H9 (cell line): Measurements from ENCODE around the gene TRAF3IP1. TPM values are rescaled to one million over a fixed set of nuclear protein-coding genes. Genes with fewer than 3 reads are reported as not detected.

Source experiments
- DNase-seq: peaks from one replicate; pipeline ENCODE4 v3.0.0-alpha.2; 2017
- H2AFZ ChIP-seq: one replicate; pipeline ENCODE4 v1.6.1; 2013; ENCODE audit warnings: mild to moderate bottlenecking, low read length, control low read depth, moderate library complexity
- H2AK5ac ChIP-seq: 2 replicates; pipeline ENCODE4 v1.6.1; 2013; ENCODE audit warnings: low read length, control low read depth, mixed read lengths; ENCODE audit not compliant: insufficient read length
- H2BK120ac ChIP-seq: one replicate; pipeline ENCODE4 v1.6.1; 2013; ENCODE audit warnings: low read depth, mild to moderate bottlenecking, low read length, control low read depth, inconsistent platforms; ENCODE audit not compliant: poor library complexity, severe bottlenecking
- H2BK12ac ChIP-seq: 2 replicates; pipeline ENCODE4 v1.6.1; 2013; ENCODE audit warnings: low read length, control low read depth, mixed read lengths, low read depth; ENCODE audit not compliant: insufficient read length
- H2BK15ac ChIP-seq: 2 replicates; pipeline ENCODE4 v1.6.1; 2013; ENCODE audit warnings: low read depth, low read length, control low read depth
- H2BK20ac ChIP-seq: one replicate; pipeline ENCODE4 v1.6.1; 2013; ENCODE audit warnings: low read depth, mild to moderate bottlenecking, low read length, control low read depth, inconsistent platforms; ENCODE audit not compliant: poor library complexity, severe bottlenecking
- H2BK5ac ChIP-seq: 2 replicates; pipeline ENCODE4 v1.6.1; 2013; ENCODE audit warnings: low read length, control low read depth, mixed read lengths; ENCODE audit not compliant: insufficient read length
- H3K14ac ChIP-seq: 2 replicates; pipeline ENCODE4 v1.6.1; 2013; ENCODE audit warnings: low read length, control low read depth; ENCODE audit not compliant: insufficient read depth
- H3K18ac ChIP-seq: 2 replicates; pipeline ENCODE4 v1.6.1; 2013; ENCODE audit warnings: low read depth, mild to moderate bottlenecking, mixed read lengths, low read length, control low read depth; ENCODE audit not compliant: insufficient read length
- H3K23ac ChIP-seq: 2 replicates; pipeline ENCODE4 v1.6.1; 2013; ENCODE audit warnings: low read length, control low read depth, mixed read lengths, low read depth; ENCODE audit not compliant: insufficient read length
- H3K23me2 ChIP-seq: 2 replicates; pipeline ENCODE4 v1.6.1; 2013; ENCODE audit warnings: low read depth, mild to moderate bottlenecking, mixed read lengths, low read length, control low read depth; ENCODE audit not compliant: insufficient read length, poor library complexity, severe bottlenecking
- H3K27ac ChIP-seq: 2 replicates; pipeline ENCODE4 v1.5.1; 2013; ENCODE audit warnings: low read length, control low read depth, mixed read lengths, low read depth; ENCODE audit not compliant: insufficient read length
- H3K27me3 ChIP-seq: 2 replicates; pipeline ENCODE4 v1.6.1; 2013; ENCODE audit warnings: low read length, control low read depth, inconsistent platforms; ENCODE audit not compliant: insufficient read depth
- H3K4ac ChIP-seq: 2 replicates; pipeline ENCODE4 v1.6.1; 2013; ENCODE audit warnings: low read depth, mild to moderate bottlenecking, control low read depth, inconsistent platforms, low read length, moderate library complexity
- H3K4me1 ChIP-seq: 2 replicates; pipeline ENCODE4 v1.6.1; 2013; ENCODE audit warnings: low read length, control low read depth, inconsistent platforms; ENCODE audit not compliant: insufficient read depth
- H3K4me2 ChIP-seq: 2 replicates; pipeline ENCODE4 v1.6.1; 2013; ENCODE audit warnings: low read length, control low read depth, mixed read lengths; ENCODE audit not compliant: insufficient read length, insufficient read depth
- H3K56ac ChIP-seq: 2 replicates; pipeline ENCODE4 v1.6.1; 2013; ENCODE audit warnings: low read depth, mild to moderate bottlenecking, mixed read lengths, low read length, control low read depth; ENCODE audit not compliant: insufficient read length
- H3K79me1 ChIP-seq: 2 replicates; pipeline ENCODE4 v1.6.1; 2013; ENCODE audit warnings: low read depth, mild to moderate bottlenecking, moderate library complexity, low read length, control low read depth, inconsistent platforms; ENCODE audit not compliant: insufficient read depth, poor library complexity, severe bottlenecking
- H3K79me2 ChIP-seq: 2 replicates; pipeline ENCODE4 v1.6.1; 2013; ENCODE audit warnings: low read length, control low read depth, inconsistent platforms; ENCODE audit not compliant: insufficient read depth
- H3K9ac ChIP-seq: 2 replicates; pipeline ENCODE4 v1.6.1; 2013; ENCODE audit warnings: low read length, control low read depth, mixed read lengths; ENCODE audit not compliant: insufficient read length; ENCODE audit errors: extremely low read depth
- H3K9me3 ChIP-seq: one replicate; pipeline ENCODE4 v1.6.1; 2013; ENCODE audit warnings: low read depth, low read length, inconsistent platforms; ENCODE audit not compliant: control insufficient read depth
- H3T11ph ChIP-seq: one replicate; pipeline ENCODE4 v1.6.1; 2013; ENCODE audit warnings: mild to moderate bottlenecking, low read length, control low read depth, inconsistent platforms
- H4K20me1 ChIP-seq: one replicate; pipeline ENCODE4 v1.6.1; 2013; ENCODE audit not compliant: control insufficient read depth, insufficient read length, insufficient read depth
- H4K5ac ChIP-seq: 2 replicates; pipeline ENCODE4 v1.6.1; 2013; ENCODE audit warnings: low read depth, mild to moderate bottlenecking, mixed read lengths, low read length, control low read depth; ENCODE audit not compliant: insufficient read length
- H4K8ac ChIP-seq: replicated peaks from 2 replicates; pipeline ENCODE4 v1.6.1; 2013; ENCODE audit warnings: low read length, control low read depth, mixed read lengths, low read depth; ENCODE audit not compliant: insufficient read length
- H4K91ac ChIP-seq: 2 replicates; pipeline ENCODE4 v1.6.1; 2013; ENCODE audit warnings: low read depth, mild to moderate bottlenecking, moderate library complexity, mixed read lengths, low read length, control low read depth; ENCODE audit not compliant: insufficient read length
- H3K27ac Mint-ChIP-seq, 3 experiments: 2 replicates in 2 of 3; 3 replicates in 1 of 3; pipeline ENCODE4 v1.8.0; 2020 to 2021; ENCODE audit warnings: mixed read lengths in 3 of 3, mild to moderate bottlenecking in 1 of 3, moderate library complexity in 1 of 3
- H3K27me3 Mint-ChIP-seq: 2 replicates; pipeline ENCODE4 v1.8.0; 2021; ENCODE audit warnings: low read depth, mild to moderate bottlenecking, moderate library complexity, mixed read lengths
- H3K36me3 Mint-ChIP-seq, 3 experiments: 2 replicates in 2 of 3; 3 replicates in 1 of 3; pipeline ENCODE4 v1.8.0; 2020 to 2021; ENCODE audit warnings: low read depth in 3 of 3, mixed read lengths in 3 of 3; ENCODE audit not compliant: insufficient read depth in 1 of 3
- H3K4me1 Mint-ChIP-seq, 2 experiments: 2 replicates each; pipeline ENCODE4 v1.8.0; 2020; ENCODE audit warnings: mixed read lengths in 2 of 2
- H3K4me3 Mint-ChIP-seq, 2 experiments: 2 replicates in 1 of 2; 3 replicates in 1 of 2; pipeline ENCODE4 v1.8.0; 2020 to 2021; ENCODE audit warnings: mild to moderate bottlenecking in 2 of 2, mixed read lengths in 2 of 2, moderate library complexity in 1 of 2
- H3K9me3 Mint-ChIP-seq, 2 experiments: 2 replicates in 1 of 2; 3 replicates in 1 of 2; pipeline ENCODE4 v1.8.0; 2020; ENCODE audit warnings: mild to moderate bottlenecking in 2 of 2, mixed read lengths in 2 of 2, moderate library complexity in 1 of 2
- CTCF ChIP-seq: fragments of 200-600 bp; sonication (generic); conservative IDR thresholded peaks from 3 replicates; pipeline ENCODE4 v1.8.0; 2021; ENCODE audit warnings: antibody characterized with exemption, mild to moderate bottlenecking
- WGBS: extraction: QIAGEN DNeasy Blood & Tissue Kit; methylation state at CpG from one replicate; pipeline ENCODE4 v1.1.7; 2013; ENCODE audit warnings: missing lambda C conversion rate, low lambda C conversion rate, mixed read lengths; ENCODE audit not compliant: insufficient read length; ENCODE audit errors: extremely low coverage; 5-methylcytosine and 5-hydroxymethylcytosine counted together
- total RNA-seq: library from RNA; stranded (reverse); gene quantifications from 2 replicates; pipeline ENCODE4 v1.2.1, GENCODE V29; 2021

The TRAF3IP1 gene
- total RNA-seq, 1 experiment from 2014 or later = 16.4 TPM

- H3K9me3 ChIP-seq = no peaks in the 10 kb centered on the region
- WGBS = no CpG with 5 or more reads among the region's 34 CpGs
- no peak overlapping the region for H3K18ac ChIP-seq
- H3T11ph ChIP-seq = no peak overlapping the region
- H3K27ac ChIP-seq = no peak overlapping the region
- no peaks in the 10 kb centered on the region for H4K20me1 ChIP-seq
- H3K23ac ChIP-seq = no peak overlapping the region
- no peak overlapping the region for H3K4me3 Mint-ChIP-seq
- H3K4ac ChIP-seq = no peak overlapping the region
- no peaks in the 10 kb centered on the region for H3K27me3 ChIP-seq
- peaks cover 0 to 2% of the 10 kb centered on the region in 2 experiments; a peak in 1 of 5 replicates for H3K9me3 Mint-ChIP-seq
- H3K36me3 Mint-ChIP-seq = peaks cover 0 to 4% (median 0%) of the 10 kb centered on the region in 3 experiments; a peak in 1 of 7 replicates
- H3K4me1 Mint-ChIP-seq = peaks cover 6 to 22% of the 10 kb centered on the region in 2 experiments
- no peak overlapping the region for H2AFZ ChIP-seq
- H3K27ac Mint-ChIP-seq = peak overlapping the region in 1 of 3 experiments; percentile 24; a peak in 1 of 7 replicates
- no peak overlapping the region for H3K9ac ChIP-seq
- no peak overlapping the region for H4K91ac ChIP-seq
- no peaks in the 10 kb centered on the region for H3K79me1 ChIP-seq
- no peak overlapping the region for H2BK12ac ChIP-seq
- no peak overlapping the region for H2AK5ac ChIP-seq
- no peak overlapping the region for H4K8ac ChIP-seq
- no peak overlapping the region for H2BK120ac ChIP-seq
- no peak overlapping the region for H4K5ac ChIP-seq
- H2BK5ac ChIP-seq = no peak overlapping the region
- no peaks in the 10 kb centered on the region for H3K27me3 Mint-ChIP-seq
- TF ChIP-seq CTCF = no peak
- H3K4me2 ChIP-seq = no peak overlapping the region
- H3K23me2 ChIP-seq = no peaks in the 10 kb centered on the region
- H3K79me2 ChIP-seq = no peaks in the 10 kb centered on the region
- H3K14ac ChIP-seq = no peak overlapping the region
- no peak for DNase-seq
- no peak overlapping the region for H3K56ac ChIP-seq
- no peaks in the 10 kb centered on the region for H3K4me1 ChIP-seq
- no peak overlapping the region for H2BK15ac ChIP-seq
- no peak overlapping the region for H2BK20ac ChIP-seq
Measured at GRCh38 chr2:238409341-238410199, 89.3 kb downstream of the TRAF3IP1 start.
